NOMO-1 treated with dmso at 0.1 percent for 144 hours (cell line): Measurements from ENCODE around the gene RTL10.

Experiments used
- DNase-seq: peaks from one replicate; lab custom pipeline; 2025; ENCODE audit not compliant: unreplicated experiment; lab: John Stamatoyannopoulos, UW

RTL10 gene

DNA sequence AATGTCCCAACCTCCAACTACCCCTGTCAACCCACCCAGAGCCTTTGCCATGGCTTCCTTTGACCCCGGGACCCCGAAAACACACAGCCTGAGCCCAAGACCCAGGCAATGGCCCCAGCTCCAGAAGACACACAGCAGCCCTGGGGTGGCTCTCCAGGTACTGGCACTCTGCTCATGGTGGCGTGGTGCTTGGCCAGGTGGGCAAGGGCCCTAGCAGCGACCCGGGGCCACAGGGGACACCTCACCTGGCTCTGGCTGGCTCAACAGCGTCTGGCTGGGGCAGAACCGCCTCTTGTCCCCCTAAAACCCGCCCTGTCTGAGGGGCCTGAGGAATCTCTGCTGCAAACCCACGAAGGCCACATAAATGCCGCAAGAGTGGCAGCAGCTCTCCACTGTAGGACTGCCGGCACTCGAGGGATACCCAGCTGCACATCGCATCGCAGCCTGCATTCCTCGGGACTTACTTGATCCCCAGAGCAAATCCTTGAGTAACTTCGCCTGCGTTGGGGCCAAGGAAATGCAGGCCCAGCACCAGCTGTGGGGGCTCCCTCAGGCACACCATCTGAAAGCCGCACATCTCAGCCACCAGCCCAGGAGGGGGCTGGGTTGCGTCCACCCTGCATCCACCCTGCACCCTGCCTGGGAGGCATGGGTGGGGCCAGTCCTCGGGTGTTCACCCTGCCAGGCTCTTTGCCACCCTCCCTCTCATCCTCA, 23.1 kb upstream of the RTL10 start:
- no peak for DNase-seq

DNA sequence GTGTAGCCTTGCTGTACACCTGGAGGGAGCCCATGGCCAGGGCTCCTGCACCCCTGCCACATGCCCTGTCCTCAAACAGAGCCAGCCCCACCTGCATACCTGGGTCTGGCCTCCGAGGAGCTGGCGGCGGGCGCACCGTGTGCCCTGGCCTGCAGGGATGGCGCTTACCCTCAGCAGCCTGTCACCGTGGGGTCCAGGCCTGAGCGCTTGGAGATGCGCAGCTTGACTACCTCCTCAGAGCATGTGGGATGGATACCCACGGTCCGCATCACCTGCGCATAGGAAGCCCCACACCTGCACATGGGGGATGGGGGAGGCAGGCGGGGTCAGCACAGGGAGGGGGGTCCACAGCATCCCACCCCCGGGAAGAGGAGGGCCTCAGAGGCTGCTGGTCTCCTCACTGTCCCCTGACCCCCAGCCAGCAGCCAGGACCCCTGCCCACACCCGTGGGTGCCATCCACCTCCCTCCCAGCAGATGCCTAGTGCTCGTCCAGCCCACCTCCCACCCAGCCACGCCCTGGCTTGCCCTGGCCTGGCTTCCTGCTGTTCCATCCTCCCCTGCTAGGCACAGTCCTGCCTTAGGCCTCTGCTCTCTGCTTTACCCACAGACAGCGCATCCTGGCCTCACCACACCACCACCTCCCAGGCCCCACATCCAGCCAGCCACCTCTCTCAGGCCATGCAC, 22.4 kb upstream of the RTL10 start:
- DNase-seq: no peak

DNA sequence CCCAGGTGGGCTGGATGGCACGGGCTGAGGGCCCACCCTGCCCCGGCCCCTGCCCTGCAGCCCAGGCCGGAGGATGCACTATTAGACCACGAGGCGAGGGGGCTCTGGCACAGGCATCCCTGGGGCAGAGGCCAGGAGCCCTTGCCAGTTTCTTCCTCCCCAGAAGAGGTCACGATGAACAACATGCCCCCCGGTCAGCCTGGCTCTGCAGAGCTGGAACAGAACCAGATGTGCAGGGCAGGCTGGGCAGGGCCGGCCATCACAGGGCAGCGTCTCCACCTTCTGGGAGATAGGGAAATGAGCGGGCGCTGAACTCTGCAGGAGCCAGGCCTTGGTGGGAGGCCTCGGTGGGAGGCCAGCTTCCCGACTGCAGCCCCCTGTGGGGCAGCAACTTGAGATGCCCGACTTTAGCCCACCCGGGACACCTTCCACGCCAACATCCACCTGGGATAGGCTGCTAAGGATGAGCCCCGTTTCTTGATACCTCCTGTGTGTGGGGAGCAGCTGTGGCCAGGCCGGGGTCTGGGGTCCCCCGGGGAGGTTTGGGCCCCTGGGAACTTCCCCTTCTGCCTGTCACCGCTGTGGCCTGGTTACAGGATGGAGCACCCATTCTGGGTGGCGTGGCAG, 21.8 kb upstream of the RTL10 start:
- no peak for DNase-seq

DNA sequence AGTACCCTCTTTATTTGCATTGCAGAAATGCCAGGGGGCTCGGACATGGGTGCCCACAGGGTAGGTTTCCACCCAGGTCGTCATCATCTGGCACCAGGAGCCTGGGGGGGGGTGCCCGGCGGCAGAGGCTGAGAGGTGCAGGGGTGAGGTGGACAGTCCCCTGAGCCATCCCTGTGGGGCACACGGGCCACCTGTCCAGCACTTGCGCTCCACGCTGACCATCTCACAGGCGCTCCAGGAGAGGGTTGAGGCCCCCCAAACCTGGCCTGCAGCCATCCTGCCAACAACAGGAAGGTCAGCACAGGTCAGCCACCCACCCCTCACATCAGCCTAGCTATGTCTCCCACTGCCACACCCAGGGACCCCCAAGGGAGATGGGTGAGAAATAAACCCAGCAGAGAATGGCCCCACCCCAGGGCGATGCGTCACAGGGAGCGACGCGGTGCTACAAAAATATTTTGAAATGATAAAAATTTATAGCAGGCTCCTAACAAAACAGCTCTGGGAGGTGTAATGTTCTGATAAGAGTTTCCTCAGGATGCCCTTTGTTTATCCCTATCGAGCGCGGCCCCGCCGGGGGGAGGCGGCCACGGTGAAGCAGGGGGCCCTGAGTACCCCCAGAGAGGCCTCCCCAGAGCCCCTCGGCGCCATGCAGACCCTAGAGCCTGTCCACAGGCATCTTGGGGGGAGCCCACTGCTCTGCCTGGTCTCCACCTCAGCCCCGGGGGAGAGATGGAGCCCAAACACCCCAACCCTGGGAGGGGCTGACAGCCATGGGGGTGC, 21.0 kb upstream of the RTL10 start:
- DNase-seq: no peak

DNA sequence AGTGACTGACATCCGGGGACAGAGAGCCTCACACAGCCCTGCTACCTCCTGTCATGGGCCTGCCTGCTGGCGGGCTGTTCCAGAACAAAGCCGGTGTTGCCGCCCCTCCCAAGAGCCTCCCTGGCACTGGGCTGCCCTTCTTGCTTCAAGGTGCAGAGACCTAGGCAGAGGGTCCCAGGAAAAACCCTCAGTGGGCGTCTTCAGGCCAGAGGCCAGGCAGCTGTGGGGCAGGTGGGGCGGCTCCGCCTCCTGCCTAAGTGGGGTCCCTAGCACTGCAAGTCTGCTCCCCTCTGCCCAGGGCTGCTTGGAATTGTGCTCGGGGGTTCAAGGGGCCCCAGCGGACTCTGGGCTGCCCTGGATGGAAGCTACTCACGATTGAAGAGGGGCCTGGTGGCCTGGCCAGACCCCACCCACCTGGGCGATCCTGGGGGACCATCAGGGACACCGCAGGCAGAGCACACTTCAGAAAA, 20.4 kb upstream of the RTL10 start:
- no peak for DNase-seq

DNA sequence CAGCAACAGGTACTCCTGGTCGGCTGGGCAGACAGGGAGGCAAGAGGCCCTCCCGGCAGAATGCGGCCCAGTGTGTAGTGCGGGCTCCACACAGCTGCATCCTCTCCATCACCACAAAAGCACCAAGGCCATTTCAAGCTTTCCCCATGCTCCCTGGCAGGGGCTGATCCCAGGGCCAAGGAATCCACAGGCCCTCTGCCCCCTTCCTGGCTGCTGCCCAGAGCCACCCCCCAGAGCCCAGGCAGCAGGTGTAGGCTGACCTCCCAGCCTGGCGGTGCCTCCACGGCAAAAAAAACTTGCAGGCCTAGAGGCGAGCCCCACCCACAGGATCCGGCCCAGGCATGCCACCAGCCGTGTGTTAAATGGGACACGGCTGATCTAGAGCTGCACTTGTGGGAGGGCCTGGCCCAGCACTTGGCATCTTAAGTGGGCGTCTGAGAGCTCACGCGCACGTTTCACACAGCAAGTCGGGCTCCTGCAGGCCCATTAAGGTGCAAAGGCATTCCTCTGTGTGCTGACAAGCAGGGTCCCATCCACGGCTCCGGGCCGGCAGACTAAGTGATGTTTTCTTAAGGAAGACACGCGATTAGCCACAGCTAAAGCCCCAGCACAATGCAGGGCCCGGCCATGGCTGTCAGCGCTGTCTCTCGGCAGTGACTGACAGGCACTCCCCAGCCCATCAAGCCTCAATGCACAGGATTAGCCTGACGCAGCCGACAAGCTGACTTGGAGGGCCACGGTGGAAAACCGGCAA, 19.8 kb upstream of the RTL10 start:
- DNase-seq: no peak

DNA sequence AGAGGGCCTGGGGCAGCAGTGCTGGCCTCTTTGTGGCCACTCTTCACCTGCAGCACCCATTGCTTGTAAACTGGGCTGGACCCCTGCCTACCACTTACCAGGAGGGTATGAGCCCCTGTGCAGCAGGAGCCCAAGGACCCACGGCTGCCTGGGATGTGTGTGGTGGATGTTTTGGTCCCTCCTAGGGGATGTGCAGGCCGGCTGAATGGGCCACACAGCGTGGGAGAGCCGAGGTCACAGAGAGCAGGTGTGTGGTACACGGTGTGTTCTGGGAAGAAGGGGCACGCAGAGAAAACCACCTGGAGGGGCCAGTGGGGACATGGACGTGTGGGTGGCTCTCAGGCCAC, 19.3 kb upstream of the RTL10 start:
- no peak for DNase-seq

DNA sequence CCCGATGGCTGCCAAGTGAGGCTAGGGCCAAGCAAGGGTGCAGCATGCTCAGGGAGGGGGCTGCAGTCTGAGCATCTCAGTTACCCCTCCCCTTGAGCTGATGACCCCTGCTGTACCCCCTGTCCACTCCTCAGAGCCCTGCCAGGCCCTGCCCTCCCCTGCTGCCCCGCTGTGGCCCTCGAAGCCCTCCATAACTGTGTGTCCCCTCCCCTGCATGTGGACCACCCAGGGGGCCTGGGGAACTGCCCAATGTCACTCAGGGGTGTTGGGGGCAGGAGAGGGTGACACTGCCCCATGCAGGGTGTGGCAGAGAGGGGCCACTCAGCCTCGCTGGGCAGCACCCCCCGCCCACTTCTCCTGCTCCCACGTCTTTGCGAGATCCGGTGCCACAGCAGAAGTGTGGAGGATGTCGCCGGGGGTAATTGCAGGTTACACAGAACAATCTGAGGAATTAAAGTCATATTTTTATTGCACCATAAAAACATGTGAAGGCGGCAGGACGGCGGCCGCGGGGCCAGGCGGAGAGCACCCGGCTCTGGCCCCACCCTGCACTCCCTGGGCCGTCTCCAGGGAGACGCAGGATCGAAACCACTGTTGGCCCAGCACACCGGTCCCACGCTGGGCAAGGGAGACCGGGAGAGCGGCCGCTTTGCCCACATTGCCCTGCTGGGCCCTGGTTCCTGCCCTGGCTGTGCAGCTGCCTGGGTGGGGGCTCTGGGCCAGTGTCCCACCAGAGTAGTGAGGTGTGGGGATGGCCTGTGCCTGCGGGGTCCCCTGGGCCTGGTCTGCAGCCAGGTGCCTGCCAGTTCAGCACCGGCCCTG, 18.7 kb upstream of the RTL10 start:
- no peak for DNase-seq

DNA sequence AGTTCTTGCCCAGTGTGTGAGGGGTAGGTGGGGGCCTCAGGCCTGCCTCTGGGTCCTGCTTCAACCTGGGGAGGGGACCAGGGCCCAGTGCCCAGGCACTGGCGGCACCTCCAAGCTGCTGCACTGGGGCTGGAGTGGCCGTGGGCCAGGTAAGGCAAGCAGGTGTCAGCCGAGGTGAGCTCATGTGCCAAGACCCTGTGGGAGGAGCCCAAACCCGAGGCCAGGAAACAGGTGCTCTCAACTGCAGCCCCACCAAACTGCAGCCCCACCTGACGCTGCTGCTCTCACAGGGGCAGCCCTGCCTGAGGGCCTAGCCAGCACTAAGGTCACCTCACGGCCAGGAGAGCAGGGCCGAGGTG, 18.1 kb upstream of the RTL10 start:
- no peak for DNase-seq

DNA sequence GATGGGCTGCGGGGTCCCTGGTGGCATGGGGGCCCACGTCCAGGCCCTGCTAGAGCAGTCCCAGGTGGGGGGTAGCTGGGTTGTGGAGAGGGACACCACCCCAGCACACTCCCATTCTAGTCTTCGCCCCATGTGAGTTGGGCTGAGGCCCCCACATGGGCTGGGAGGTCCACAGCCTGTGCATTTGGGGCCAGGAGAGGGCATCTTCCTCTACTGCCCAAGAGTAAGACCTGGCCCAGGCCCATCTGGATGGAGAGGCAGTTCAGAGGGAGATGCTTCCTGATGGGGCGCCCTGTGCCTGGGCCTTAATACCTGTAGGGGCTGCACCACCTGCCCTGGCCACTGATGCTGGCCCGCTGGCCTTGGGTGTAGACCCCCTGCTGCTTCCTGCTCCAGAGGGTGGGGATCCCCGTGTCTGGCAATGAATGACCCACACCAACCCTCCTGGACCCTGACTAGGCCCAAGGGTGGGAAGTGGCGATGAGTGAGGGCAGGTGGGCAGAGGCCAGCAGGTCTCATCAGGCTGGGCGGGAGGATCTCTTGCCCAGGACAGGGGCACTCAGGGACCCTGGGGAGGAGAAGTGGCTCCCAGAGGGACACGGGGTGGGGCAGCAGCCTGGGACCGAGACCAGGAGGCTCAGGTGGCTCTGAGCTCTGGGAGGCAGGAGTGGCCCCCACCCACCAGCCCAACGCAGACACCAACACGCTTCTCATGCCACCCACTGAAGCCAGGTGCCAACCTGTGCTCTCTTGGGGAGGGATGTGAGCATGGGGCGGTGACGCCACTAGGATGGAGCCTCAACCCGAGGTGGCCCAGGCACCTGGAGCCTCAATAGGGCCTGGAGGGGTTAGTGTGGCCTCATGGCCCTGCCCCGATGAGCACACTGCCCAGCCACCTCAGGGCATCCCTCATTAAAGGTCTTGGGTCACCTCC, 17.4 kb upstream of the RTL10 start:
- DNase-seq: no peak

DNA sequence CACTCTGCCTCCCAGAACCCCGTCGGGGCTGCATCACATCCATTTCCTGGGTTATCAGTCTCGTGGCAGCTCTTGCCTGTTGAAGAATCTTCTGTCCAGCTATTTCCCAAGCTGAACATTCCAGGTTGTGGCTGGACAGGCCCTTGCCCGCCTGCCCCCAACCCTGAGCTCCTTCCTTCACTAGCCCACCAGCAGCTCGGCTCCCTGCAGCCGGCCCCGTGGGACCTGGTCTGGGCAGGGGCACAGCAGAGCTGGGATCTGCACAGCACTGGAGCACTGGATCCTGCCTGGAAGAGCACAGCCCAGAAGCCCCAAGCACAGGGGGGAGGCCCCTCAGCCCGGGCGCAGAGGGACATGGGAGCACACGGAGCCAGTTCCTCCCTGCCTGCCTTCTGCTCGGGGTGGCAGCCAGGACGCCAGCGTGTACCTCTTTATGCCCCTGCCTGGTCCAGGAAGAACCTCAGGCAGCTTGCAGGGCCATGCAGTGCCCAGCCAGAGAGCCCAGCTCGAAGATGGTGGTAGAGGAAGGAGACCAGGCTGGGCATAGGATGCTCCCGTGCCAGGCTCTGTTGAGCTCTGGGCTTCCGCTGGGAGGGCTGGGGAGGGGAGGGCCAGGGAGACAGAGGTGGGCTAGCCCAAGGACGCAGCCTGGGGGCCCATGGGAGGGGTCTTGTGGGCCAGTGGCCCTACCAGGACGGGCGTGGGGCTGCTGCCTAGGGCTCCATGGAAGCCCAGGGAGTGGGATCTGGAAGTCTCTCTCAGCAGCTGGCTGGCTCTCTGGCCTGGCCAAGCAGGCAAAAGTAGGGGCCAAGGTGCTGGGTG, 16.6 kb upstream of the RTL10 start:
- DNase-seq: no peak

DNA sequence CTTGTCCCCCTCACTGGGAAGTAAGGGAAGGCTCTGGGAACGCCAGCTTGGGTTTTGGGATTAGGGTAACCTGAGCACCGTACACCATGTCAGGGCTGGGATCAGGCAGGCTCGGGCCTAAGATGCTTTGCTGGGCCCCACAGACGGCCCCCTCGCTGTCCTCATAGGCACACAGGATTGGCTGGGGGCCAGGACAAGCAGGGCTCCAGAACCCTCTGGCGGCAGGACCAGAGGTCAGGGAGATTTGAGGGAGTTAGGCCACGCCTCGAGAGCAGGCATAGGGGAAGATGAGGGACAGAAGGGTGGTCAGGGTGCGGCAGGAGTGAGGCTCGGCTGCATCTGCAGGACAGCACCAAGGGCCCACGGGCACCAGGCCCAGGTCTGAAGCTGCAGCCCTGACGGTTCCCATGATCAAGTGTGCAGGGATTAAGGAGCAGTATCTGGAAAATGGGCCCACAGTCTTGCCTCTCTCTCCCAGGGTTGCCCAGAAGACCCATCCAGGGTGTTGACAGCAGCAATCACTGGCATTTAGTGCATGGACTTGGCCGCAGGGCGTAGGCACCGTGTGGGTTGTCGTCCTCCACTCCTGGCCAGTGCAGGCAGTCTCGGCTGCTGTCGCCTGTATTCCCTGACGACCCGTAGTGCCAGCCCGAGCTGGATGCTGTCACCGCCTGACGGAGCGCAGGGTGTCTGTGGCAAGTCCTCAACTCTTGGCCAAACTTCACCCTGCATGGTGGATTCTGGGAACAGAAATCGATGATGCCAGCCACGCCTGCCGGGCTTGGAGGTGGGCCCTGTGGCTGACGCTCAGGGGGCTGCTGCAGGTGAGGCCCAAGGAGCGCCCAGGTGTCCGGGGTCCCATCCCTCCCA, 15.7 kb upstream of the RTL10 start:
- no peak for DNase-seq

DNA sequence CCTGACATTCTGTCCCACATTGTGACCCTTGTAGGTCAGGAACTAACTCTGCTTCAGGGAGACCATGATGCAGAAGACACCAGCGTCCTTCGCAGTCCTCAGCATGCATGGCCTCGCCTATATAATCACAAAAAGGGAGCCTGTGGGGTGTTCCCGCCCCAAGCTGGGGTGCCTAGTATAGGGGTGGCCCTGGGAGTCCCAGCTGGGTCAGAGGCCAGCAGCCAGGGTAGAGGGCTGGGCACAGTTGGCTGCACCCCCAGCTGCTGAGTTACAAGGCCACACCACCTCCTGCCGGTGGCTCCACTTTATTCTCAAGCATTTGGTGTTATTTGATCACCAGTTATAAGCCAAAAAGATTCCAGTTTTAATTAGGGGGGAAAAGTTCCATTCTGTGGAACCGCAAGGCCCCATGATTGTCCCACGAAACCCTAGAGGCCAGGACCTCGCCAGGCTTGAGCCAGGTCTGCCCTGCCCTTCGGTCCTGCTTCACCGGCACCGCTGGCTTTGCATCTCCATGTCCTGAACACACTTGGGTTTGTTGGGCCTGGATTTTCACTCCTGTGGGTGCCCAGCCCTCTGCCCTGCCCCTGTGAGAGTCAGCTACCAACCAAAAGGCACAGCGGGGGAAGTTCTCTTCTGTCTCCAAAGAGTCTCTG, 15.0 kb upstream of the RTL10 start:
- DNase-seq: no peak

DNA sequence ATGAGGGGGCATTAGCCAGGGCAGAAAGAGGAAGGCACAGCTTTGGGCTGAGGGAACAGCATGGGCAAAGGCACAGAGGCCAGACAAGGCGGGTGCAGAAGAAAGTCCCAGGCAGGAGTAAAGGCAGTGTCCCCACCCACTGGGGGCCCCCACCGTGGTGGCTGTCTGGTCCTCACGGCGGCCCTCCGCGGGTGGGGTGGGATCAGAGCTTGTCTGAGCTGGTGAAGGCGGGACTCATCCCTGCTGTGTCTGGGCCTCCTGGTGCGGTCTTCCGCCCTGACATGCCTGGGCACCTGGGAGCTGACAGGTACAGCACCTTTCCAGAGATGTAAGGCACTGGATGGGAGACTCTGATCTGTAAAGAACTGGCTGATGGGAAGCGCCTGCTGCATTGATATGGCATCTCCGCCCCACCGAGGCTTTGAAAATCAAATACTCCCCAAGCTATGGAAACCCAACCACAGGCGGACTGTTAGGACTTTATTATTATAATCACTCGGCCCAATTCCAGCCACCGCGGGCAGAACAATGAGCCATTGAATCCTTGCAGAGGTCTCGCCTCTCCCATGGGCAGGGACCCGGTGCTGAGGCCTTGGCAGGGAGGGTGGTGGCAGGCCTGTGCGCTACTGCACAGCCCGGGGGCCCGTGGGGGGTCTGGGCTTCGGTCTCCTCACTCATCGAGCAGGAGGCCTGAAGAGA, 14.2 kb upstream of the RTL10 start:
- DNase-seq: no peak

DNA sequence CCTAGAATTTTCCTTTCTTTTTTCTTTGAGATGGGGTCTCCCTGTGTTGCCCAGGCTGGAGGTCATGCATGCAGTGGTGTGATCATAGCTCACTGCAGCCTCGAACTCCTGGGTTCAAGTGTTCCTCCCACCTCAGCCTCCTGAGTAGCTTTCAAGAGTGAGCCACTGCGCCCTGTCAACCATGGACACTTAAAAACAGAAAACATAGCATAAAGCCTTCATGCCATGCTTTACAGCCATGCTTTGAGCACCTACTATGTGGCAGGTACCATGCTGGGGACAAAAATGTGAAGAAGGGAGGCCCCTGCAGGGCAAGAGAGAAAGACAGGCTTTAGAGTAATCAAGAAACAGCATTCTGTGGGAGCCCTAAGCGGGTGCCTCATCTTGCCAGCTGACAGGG, 13.7 kb upstream of the RTL10 start:
- no peak for DNase-seq

DNA sequence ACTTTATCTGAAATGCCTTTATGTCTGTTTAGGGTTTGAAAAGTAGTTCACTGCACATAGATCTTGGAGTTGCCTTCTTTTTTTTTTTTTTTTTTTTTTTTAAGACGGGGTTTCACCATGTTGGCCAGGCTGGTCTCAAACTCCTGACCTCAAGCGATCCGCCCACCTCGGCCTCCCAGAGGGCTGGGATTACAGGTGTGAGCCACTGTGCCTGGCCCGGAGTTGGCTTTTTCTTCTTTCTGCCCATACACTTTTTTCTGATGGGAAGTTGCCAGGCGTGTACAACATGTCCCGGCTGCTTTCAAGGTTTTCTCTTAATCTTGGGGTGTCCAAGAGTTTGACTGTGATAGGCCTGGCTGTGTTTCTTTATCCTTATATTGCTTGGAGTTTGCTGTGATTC, 12.9 kb upstream of the RTL10 start:
- no peak for DNase-seq
